HG03558 (cell line): ENCODE measurements around the gene SYS1.

Experiments used
- ATAC-seq: cut with Tn5 transposase; IDR thresholded peaks from one replicate; pipeline ENCODE4 v1.9.1; 2021; ENCODE audit warnings: moderate number of reproducible peaks; ENCODE audit not compliant: unreplicated experiment; ENCODE audit errors: extremely low read depth

SYS1 gene

GRCh38 chr20:45409521-45410272 lies 46.7 kb downstream of the SYS1 start:
- no peak for ATAC-seq

GRCh38 chr20:45410887-45411286 lies 47.9 kb downstream of the SYS1 start:
- ATAC-seq = no peak

GRCh38 chr20:45412653-45413052 lies 49.7 kb downstream of the SYS1 start:
- ATAC-seq = no peak

- no peak for ATAC-seq
Observed at GRCh38 chr20:45413479-45413878, 50.5 kb downstream of the SYS1 start.

- ATAC-seq = no peak
Observed at GRCh38 chr20:45415822-45416637, 53.1 kb downstream of the SYS1 start, which contains the start of gene PIGT. TSS of gene PIGT (plus strand) at chr20:45416141. CDS start at chr20:45416157, 16 bp downstream.

DNA sequence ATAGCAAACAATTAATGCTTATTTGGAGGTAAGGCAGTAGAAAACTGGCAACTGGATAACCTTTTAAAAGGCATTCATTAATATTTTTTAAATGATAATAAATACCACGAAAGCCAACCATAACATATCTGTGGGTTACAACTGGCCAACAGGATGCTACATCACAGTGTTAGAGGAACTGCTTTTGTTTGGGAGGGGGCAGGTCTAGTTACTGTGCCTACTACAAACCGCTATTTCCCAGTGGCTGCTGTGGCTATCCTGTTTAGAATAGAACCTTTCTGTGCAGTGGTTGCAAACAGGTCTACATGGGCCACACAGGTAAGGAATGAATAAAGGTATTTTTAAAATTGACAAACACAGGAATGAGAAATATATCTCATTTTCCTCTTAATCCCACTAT lies 54.0 kb downstream of the SYS1 start:
- ATAC-seq = no peak
